WI38 (cell line): ENCODE data around the gene C17orf75.

Experiments
- H3K4me3 ChIP-seq: 2 replicates; pipeline ENCODE4 v1.5.1; 2011; ENCODE audit warnings: low read depth, mild to moderate bottlenecking, control low read depth, low read length
- CTCF ChIP-seq: IDR thresholded peaks from 2 replicates; pipeline ENCODE4 v1.5.1; 2012; ENCODE audit warnings: low read depth, mild to moderate bottlenecking, control low read depth, low read length

The C17orf75 gene

GRCh38 chr17:32281011-32281451 is 60.9 kb downstream of the C17orf75 start:
- TF ChIP-seq CTCF = no peak
- no peak overlapping the region for H3K4me3 ChIP-seq

GRCh38 chr17:32279891-32280716 is 61.9 kb downstream of the C17orf75 start:
- no peak for TF ChIP-seq CTCF
- no peak overlapping the region for H3K4me3 ChIP-seq

GRCh38 chr17:32278815-32279214 is 63.2 kb downstream of the C17orf75 start:
- TF ChIP-seq CTCF = no peak

More at GRCh38 chr17:32278815-32279214, 63.2 kb downstream of the C17orf75 start:
- no peak overlapping the region for H3K4me3 ChIP-seq
